ENCODE data around the gene AFF1. TPM values are rescaled to one million over a fixed set of nuclear protein-coding genes. Genes with fewer than 3 reads are reported as not detected.

AFF1 gene
- polyA plus RNA-seq, 12 donors: 12.8 to 36.0 (median 23.1) TPM; not detected in 1

GRCh38 chr4:86917212-86918039, 17.4 kb upstream of the AFF1 start:
- DNase-seq: no peak

GRCh38 chr4:86918539-86919072, 16.2 kb upstream of the AFF1 start:
- no peak for DNase-seq

GRCh38 chr4:86919561-86920223, 15.1 kb upstream of the AFF1 start:
- DNase-seq: no peak

GRCh38 chr4:86921608-86922252, 13.1 kb upstream of the AFF1 start:
- no peak for DNase-seq

- DNase-seq: no peak
Observed at GRCh38 chr4:86924811-86925210, 10.0 kb upstream of the AFF1 start.

GRCh38 chr4:86926435-86927086, 8.2 kb upstream of the AFF1 start:
- no peak for DNase-seq

- DNase-seq: no peak
Observed at GRCh38 chr4:86927843-86928395, 6.9 kb upstream of the AFF1 start.

- DNase-seq: no peak
Observed at GRCh38 chr4:86928400-86929255, 6.2 kb upstream of the AFF1 start.

GRCh38 chr4:86934147-86934770, 552 bp upstream of the AFF1 start:
- peak; percentile 17 for DNase-seq

- DNase-seq: no peak
Observed at GRCh38 chr4:86935566-86935852, 698 bp downstream of the AFF1 start.

- peak; percentile 23 for DNase-seq
Observed at GRCh38 chr4:86935853-86936733, 1.3 kb downstream of the AFF1 start.

- no peak for DNase-seq
Observed at GRCh38 chr4:86938771-86939520, 4.1 kb downstream of the AFF1 start.

- no peak for DNase-seq
Observed at GRCh38 chr4:86939729-86940575, 5.1 kb downstream of the AFF1 start.

- DNase-seq: no peak
Observed at GRCh38 chr4:86940920-86941460, 6.2 kb downstream of the AFF1 start.

- DNase-seq: no peak
Observed at GRCh38 chr4:86942185-86942666, 7.4 kb downstream of the AFF1 start.

GRCh38 chr4:86944964-86945781, 10.4 kb downstream of the AFF1 start:
- DNase-seq: no peak
